Endothelial cell of umbilical vein (primary cell): ENCODE measurements around the gene ANKS1A. TPM values are rescaled to one million over a fixed set of nuclear protein-coding genes. Genes with fewer than 3 reads are reported as not detected.
A peak's percentile ranks its signal among the peaks of the same experiment; 100 is the strongest.

ENCODE experiments used
- BruUV-seq: library from RNA; stranded (reverse); fragments of 400-500 nt; replicated peaks from 2 replicates; lab custom pipeline; 2021; lab: Mats Ljungman, UMichigan
- CTCF ChIA-PET: fragments of 300-600, 350-600 bp; sonication (Branson Sonifier 250); formaldehyde crosslinking; loops from one replicate; lab custom pipeline; 2021; ENCODE audit warnings: antibody characterized with exemption, inconsistent platforms; lab: Charles Lee
- POLR2A ChIA-PET: fragments of 300-600, 350-600 bp; sonication (Branson Sonifier 250); formaldehyde crosslinking; loops from one replicate; lab custom pipeline; 2021; ENCODE audit warnings: antibody characterized with exemption, inconsistent platforms; lab: Charles Lee
- DNase-seq: peaks from one replicate; pipeline ENCODE4 v3.0.0-alpha.2; 2011; ENCODE audit warnings: low read depth, low spot score
- FAIRE-seq: peaks from 2 replicates; lab custom pipeline; 2011; peaks lifted over from hg19 to GRCh38; lab: Jason Lieb, UNC
- H2AFZ ChIP-seq: 2 replicates; pipeline ENCODE4 v1.6.0; 2012; ENCODE audit warnings: low read depth, low read length, control low read depth, inconsistent platforms
- H3K27ac ChIP-seq: 2 replicates; pipeline ENCODE4 v1.5.1; 2011; ENCODE audit warnings: low read depth, mild to moderate bottlenecking, control low read depth, low read length, moderate library complexity; ENCODE audit not compliant: insufficient read depth
- H3K27me3 ChIP-seq, 2 experiments: 2 replicates each; pipeline versions ENCODE4 v1.6.0 to v1.6.1; 2011; ENCODE audit warnings: low read length in 2 of 2, mixed read lengths in 1 of 2; ENCODE audit not compliant: control insufficient read depth in 2 of 2, insufficient read depth in 2 of 2
- H3K36me3 ChIP-seq, 2 experiments: 2 replicates in 1 of 2; 3 replicates in 1 of 2; pipeline ENCODE4 v1.5.1; 2011; ENCODE audit warnings: low read length in 2 of 2, mild to moderate bottlenecking in 1 of 2, moderate library complexity in 1 of 2; ENCODE audit not compliant: control insufficient read depth in 2 of 2, insufficient read depth in 2 of 2; ENCODE audit errors: extremely low read depth in 1 of 2
- H3K4me1 ChIP-seq: 3 replicates; pipeline ENCODE4 v1.5.1; 2011; ENCODE audit warnings: mild to moderate bottlenecking, low read length; ENCODE audit not compliant: control insufficient read depth, insufficient read depth; ENCODE audit errors: extremely low read depth
- H3K4me2 ChIP-seq: 2 replicates; pipeline ENCODE4 v1.6.1; 2011; ENCODE audit warnings: low read length, control low read depth, mixed read lengths; ENCODE audit not compliant: insufficient read depth
- H3K4me3 ChIP-seq, 3 experiments: fragments of 200-600 bp in 1 of 3; sonication (generic), shearing (Covaris generic) in 1 of 3; replicated peaks in 1 of 3; 2 replicates each; pipeline ENCODE4 v1.5.1; 2011 to 2016; ENCODE audit warnings: control low read depth in 3 of 3, low read length in 3 of 3, mild to moderate bottlenecking in 2 of 3, inconsistent platforms in 1 of 3, low read depth in 1 of 3, moderate library complexity in 1 of 3; ENCODE audit not compliant: insufficient read depth in 1 of 3
- H3K79me2 ChIP-seq: 2 replicates; pipeline ENCODE4 v1.6.0; 2012; ENCODE audit warnings: low read length, inconsistent platforms; ENCODE audit not compliant: control insufficient read depth, insufficient read depth
- H3K9ac ChIP-seq: replicated peaks from 2 replicates; pipeline ENCODE3; 2011; ENCODE audit warnings: low read length, control low read depth; ENCODE audit not compliant: insufficient read depth; ENCODE audit errors: extremely low read depth
- H3K9me1 ChIP-seq: replicated peaks from 3 replicates; pipeline ENCODE4 v1.6.0; 2011; ENCODE audit warnings: mild to moderate bottlenecking, low read length; ENCODE audit not compliant: control insufficient read depth, insufficient read depth; ENCODE audit errors: extremely low read depth
- H3K9me3 ChIP-seq: replicated peaks from 2 replicates; pipeline ENCODE4 v1.5.1; 2012; ENCODE audit warnings: low read length, inconsistent platforms; ENCODE audit not compliant: control insufficient read depth, insufficient read depth
- H4K20me1 ChIP-seq: replicated peaks from 2 replicates; pipeline ENCODE3; 2011; ENCODE audit warnings: mild to moderate bottlenecking, low read length; ENCODE audit not compliant: control insufficient read depth, insufficient read depth; ENCODE audit errors: extremely low read depth
- EZH2 ChIP-seq: IDR thresholded peaks from 2 replicates; pipeline ENCODE4 v1.6.1; 2012; ENCODE audit warnings: borderline replicate concordance, low read depth, mild to moderate bottlenecking, moderate library complexity, low read length, inconsistent platforms; ENCODE audit not compliant: severe bottlenecking
- FOS ChIP-seq: IDR thresholded peaks from 2 replicates; pipeline ENCODE4 v1.6.1; 2011; ENCODE audit warnings: mild to moderate bottlenecking, low read length, moderate library complexity, borderline replicate concordance; ENCODE audit not compliant: insufficient read depth
- GATA2 ChIP-seq: IDR thresholded peaks from 2 replicates; pipeline ENCODE4 v1.7.0; 2011; ENCODE audit warnings: low read depth, mild to moderate bottlenecking, moderate library complexity, mixed read lengths, low read length; ENCODE audit not compliant: insufficient read length, insufficient read depth
- JUN ChIP-seq: IDR thresholded peaks from 2 replicates; pipeline ENCODE4 v1.6.1; 2011; ENCODE audit warnings: borderline replicate concordance, low read depth; ENCODE audit not compliant: insufficient read length, insufficient read depth
- MYC ChIP-seq: IDR thresholded peaks from one replicate; pipeline ENCODE4 v1.6.1; 2011; ENCODE audit warnings: mild to moderate bottlenecking, low read depth, low read length
- POLR2A ChIP-seq: IDR thresholded peaks from 2 replicates; pipeline ENCODE4 v1.6.1; 2012; ENCODE audit warnings: low read depth, mild to moderate bottlenecking, control low read depth, low read length
- POLR2AphosphoS5 ChIP-seq: IDR thresholded peaks from 2 replicates; pipeline ENCODE4 v1.6.1; 2012; ENCODE audit warnings: low read depth, mild to moderate bottlenecking, control low read depth, low read length, moderate library complexity; ENCODE audit not compliant: insufficient read depth
- dilution Hi-C: fragments of 300-500 bp; cut with MboI; formaldehyde crosslinking; loops from one replicate; pipeline ENCODE4 v1.15.0; 2019; ENCODE audit warnings: low sequenced_read_pairs; ENCODE audit not compliant: extremely low pct_ligation_motif_present
- intact Hi-C: fragments of 100-400 bp; cut with micrococcal nuclease; formaldehyde crosslinking; loops from one replicate; pipeline ENCODE4 v1.10.0; 2022
- polyA plus RNA-seq, 4 experiments: library from polyadenylated mRNA; depleted of rRNA in 3 of 4; stranded (reverse) in 3 of 4; unstranded in 1 of 4; fragments of >200 nt; gene quantifications; 2 replicates each; pipeline versions ENCODE4 v1.2.1 to v1.2.3, GENCODE V29; 2011 to 2012; ENCODE audit warnings: missing spikeins in 1 of 4
- total RNA-seq: library from RNA; stranded (reverse); gene quantifications from 2 replicates; pipeline ENCODE4 v1.2.3, GENCODE V29; 2021
- TF ChIP-seq, protein P1 (sequence below), 2 donors: IDR thresholded peaks; 1 replicate in 1 of 2; 2 replicates in 1 of 2; pipeline ENCODE4 v1.5.1; 2011; ENCODE audit warnings: low read length in 2 of 2, mild to moderate bottlenecking in 2 of 2, moderate library complexity in 2 of 2, control low read depth in 1 of 2, inconsistent platforms in 1 of 2, low read depth in 1 of 2; ENCODE audit not compliant: insufficient read depth in 1 of 2; ENCODE audit errors: extremely low read depth in 1 of 2
- TF ChIP-seq, protein P2 (sequence below): IDR thresholded peaks from 2 replicates; pipeline ENCODE4 v1.6.1; 2011; ENCODE audit not compliant: insufficient read depth, insufficient read length

ANKS1A gene
- total and polyA plus RNA-seq, 2 donors (not counting 3 experiments of a cell fraction or from before 2014, with no cell fraction given): 8.9 to 26.1 TPM

- Histone ChIP-seq H3K4me2 (no peak overlapping the region), H3K9me1 (no peaks in the 10 kb centered on the region), H3K4me1 (no peaks in the 10 kb centered on the region), H4K20me1 (no peaks in the 10 kb centered on the region), H3K79me2 (no peaks in the 10 kb centered on the region), H3K9ac (no peak overlapping the region), H3K27ac (no peak overlapping the region), H3K9me3 (no peaks in the 10 kb centered on the region), H3K36me3 (peaks cover 2 to 10% of the 10 kb centered on the region in 2 experiments), H2AFZ (no peak overlapping the region), H3K4me3 (no peak overlapping the region), H3K27me3 (no peaks in the 10 kb centered on the region)
- no TSS peak for BruUV-seq
- FAIRE-seq: peak; percentile 58
- ChIA-PET CTCF (interaction anchor here (1.5 kb wide), 1 partner anchor 85 kb away, joined by 5 read pairs; no protein-coding TSS in a partner anchor), POLR2A (no interaction called here)
- peak; percentile 23 for DNase-seq
- intact Hi-C loops: no loop called here
- TF ChIP-seq MYC (no peak), POLR2AphosphoS5 (no peak), EZH2 (no peak), GATA2 (no peak), JUN (no peak), POLR2A (no peak), FOS (no peak)
- TF ChIP-seq, protein P1, sequence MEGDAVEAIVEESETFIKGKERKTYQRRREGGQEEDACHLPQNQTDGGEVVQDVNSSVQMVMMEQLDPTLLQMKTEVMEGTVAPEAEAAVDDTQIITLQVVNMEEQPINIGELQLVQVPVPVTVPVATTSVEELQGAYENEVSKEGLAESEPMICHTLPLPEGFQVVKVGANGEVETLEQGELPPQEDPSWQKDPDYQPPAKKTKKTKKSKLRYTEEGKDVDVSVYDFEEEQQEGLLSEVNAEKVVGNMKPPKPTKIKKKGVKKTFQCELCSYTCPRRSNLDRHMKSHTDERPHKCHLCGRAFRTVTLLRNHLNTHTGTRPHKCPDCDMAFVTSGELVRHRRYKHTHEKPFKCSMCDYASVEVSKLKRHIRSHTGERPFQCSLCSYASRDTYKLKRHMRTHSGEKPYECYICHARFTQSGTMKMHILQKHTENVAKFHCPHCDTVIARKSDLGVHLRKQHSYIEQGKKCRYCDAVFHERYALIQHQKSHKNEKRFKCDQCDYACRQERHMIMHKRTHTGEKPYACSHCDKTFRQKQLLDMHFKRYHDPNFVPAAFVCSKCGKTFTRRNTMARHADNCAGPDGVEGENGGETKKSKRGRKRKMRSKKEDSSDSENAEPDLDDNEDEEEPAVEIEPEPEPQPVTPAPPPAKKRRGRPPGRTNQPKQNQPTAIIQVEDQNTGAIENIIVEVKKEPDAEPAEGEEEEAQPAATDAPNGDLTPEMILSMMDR (IDR thresholded peaks at IDR 0.05; ENCODE audit: extremely low read depth in 1 of 2, insufficient read depth in 1 of 2, low read depth in 1 of 2, low read length in 2 of 2): no peak
- TF ChIP-seq, protein P2, sequence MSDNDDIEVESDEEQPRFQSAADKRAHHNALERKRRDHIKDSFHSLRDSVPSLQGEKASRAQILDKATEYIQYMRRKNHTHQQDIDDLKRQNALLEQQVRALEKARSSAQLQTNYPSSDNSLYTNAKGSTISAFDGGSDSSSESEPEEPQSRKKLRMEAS: no peak
- dilution Hi-C loops: no loop called here
These were observed 183.1 kb downstream of the ANKS1A start for GRCh38 chr6:35072051-35072697.
